ENCODE data around the gene CD34. TPM values are rescaled to one million over a fixed set of nuclear protein-coding genes. Genes with fewer than 3 reads are reported as not detected.
"Not testable (repeated sequence)": the region's sequence is repeated elsewhere in the genome, so short reads cannot be mapped to it uniquely, and the experiment has no call there.

Gene CD34, protein sequence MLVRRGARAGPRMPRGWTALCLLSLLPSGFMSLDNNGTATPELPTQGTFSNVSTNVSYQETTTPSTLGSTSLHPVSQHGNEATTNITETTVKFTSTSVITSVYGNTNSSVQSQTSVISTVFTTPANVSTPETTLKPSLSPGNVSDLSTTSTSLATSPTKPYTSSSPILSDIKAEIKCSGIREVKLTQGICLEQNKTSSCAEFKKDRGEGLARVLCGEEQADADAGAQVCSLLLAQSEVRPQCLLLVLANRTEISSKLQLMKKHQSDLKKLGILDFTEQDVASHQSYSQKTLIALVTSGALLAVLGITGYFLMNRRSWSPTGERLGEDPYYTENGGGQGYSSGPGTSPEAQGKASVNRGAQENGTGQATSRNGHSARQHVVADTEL
- not detected for total RNA-seq

DNA sequence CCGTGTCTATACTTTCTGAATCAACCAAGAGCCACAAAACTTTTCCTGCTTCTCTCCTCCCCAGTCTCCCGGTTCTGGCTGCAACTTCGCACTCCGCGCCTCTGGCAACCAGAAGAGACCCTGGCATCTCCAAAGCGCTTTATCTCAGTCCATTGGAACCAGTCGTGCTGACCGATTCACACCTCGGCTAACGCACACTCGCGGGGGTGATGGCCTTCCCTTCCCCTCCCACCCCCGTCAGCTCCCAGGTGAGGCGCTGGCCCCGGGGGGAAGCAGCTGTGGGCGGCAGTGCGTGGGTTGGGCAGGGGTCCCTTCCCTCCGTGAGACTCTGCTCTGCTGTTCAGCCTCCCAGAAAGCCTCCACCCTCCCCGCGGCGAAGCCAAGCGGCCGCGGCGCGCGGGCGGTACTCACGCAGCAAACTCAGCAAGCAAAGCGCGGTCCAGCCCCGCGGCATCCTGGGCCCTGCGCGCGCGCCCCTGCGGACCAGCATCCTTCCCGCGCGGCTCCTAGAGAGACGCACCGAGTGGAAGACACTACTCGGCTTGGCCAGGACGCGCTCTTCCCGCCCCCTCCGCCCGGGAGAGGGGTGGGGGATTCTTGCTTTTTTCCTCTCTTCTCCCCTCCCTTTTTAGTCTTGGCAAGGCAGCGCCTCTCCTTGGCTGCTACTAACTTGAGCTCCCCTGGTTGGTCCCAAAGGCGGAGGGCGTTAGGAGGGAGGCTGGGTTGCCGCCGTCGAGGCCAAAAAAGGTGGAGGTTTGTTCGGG is at the start of gene CD34:
TSS of gene CD34 (minus strand) at position 535 of the 764 bp plus-strand sequence. CDS start at position 490, 45 bp downstream.
- DNase-seq = no peak

DNA sequence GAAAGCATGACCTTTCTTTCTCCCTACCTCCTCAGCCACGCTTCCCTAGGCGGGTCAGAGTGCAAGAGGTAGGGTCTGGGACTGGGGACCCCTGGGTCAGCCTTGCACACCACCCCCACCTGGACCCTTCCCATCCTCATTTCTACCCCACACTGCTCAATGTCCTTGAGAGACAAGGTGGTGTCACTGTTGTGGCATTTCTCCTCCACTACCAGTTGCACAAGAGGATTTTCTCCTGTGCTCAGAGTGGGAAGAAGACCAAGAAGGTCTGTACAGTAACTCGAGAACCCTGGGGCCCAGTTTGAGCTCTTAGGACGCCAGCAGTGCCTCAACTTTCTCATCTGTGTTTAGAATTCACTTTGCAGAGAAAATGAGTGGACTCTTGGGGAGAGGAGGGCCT is 49.4 kb upstream of the CD34 start:
- DNase-seq = no peak

DNA sequence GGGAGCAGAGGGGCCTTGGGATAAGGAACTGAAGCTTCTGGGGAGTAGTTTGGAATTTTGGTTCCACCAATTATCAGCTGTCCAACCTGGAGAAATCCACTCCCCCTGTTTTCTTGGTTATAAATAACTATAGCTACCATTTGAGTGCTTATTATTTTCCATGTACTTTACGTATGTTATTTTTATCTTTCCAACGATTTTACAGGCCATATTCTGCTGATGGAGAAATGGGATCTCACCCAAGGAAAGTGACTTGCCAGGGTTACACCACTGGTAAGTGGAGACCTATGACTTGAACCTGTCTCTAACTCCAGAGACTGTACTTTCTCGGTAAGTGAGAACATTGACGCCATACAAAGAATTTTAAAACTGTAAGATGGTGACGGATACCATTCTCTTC is 49.0 kb upstream of the CD34 start:
- DNase-seq = no peak

DNA sequence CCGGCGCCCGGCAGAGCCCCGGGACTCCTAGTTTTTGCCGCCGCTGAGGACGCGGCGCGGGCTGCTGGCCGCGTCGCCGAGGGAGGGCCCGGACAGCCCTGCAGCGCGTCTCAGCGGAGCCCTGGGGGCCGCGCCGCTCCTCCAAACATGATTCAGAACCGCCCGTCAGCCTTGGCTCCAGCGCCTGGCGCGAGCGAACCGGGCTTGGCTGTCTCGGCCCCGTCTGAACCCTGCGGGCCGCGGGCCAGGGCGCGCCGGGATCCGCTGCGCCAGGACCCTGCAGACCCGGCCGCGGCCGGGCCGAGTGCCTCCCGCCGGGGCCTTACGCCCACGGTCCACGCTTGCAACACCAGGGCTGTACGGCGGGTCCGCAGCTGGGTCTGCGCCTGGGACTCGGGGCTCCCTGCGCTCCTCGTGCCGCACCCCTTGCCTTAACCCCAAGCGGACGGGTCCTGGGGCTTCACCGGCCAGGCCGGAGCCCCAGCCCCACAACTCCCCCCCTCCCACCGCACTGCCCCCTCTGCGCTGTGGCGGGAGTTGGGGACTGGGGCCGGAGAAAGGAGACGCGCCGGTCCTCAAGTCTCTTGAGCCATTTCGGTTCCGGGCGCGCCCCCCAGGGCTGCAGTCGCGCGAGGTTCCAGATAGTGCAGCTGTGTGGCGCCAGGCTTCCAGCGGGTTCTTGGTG is 48.4 kb upstream of the CD34 start:
- no peak for DNase-seq

DNA sequence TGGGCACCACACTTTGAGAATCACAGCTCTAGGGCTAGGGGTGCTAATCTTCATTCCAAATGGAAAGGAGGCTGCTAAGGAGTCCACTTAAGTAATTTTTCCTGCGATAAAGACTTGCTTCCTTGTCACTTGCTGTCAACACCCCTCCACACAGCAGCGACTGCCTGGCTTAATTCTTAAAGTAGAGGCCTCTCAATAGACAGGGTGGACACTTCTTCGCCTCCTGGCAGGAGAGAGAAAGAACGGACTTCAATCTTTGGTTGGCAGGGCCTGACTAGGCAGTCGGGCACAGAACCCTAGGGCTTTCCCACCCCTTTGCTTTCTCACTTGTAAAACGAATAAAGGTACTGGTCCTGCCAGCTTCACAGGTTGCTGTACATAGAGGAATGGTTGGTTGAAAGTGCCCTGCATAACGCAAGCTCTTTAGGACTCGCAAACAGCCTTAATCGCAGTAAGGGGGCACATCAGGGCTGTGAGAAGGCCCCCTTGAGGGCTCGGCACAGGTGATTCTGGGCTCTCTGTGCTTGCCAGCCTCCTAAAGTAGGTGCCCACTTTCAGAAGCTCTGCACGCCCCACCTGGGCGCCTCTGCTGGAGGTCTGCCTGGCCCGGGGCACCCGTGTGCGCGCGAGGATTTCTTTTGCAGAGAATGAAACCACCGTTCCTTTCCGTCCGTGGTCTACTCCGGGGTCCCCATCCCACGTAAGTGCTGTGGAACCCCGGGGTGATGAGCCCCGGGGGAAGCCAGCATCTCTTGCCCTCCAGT is 47.6 kb upstream of the CD34 start:
- no peak for DNase-seq

DNA sequence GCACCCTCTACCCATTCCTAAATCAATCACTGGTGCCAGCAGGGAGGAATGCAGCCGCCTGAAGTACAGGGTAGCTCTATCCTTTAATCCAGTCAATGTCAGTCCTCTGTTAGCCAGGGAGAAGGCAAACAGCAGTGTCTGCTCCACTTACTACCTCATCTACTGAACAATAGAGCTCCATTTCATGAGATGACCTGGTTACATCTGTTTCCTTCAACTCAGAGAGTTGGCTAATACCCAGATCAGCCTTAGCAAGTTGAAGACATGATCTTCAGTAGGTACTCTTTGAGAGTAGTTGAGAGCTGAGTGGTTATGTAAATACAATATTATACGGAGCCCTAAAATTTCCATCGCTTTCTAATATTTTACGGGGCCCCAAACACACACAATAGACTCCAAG is 46.1 kb upstream of the CD34 start:
- DNase-seq = no peak

DNA sequence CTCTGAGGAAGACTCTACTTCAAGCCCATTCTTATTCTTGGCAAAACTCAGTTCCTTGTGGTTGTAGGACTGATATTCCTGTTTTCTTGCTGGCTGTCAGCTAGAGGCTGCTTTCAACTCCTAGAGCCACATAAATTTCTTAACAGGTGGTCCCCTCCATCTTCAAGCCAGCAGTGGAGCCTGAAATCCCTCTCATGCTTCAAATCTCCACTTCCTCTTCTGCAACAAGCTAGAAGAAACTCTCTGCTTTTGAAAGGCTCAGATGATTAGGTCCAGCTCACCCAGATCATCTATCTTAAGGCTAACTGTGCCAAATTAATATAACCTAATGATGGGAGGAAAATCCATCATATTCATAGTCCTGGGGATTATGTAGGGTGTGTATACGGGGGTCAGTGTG is 43.2 kb upstream of the CD34 start:
- DNase-seq = no peak

DNA sequence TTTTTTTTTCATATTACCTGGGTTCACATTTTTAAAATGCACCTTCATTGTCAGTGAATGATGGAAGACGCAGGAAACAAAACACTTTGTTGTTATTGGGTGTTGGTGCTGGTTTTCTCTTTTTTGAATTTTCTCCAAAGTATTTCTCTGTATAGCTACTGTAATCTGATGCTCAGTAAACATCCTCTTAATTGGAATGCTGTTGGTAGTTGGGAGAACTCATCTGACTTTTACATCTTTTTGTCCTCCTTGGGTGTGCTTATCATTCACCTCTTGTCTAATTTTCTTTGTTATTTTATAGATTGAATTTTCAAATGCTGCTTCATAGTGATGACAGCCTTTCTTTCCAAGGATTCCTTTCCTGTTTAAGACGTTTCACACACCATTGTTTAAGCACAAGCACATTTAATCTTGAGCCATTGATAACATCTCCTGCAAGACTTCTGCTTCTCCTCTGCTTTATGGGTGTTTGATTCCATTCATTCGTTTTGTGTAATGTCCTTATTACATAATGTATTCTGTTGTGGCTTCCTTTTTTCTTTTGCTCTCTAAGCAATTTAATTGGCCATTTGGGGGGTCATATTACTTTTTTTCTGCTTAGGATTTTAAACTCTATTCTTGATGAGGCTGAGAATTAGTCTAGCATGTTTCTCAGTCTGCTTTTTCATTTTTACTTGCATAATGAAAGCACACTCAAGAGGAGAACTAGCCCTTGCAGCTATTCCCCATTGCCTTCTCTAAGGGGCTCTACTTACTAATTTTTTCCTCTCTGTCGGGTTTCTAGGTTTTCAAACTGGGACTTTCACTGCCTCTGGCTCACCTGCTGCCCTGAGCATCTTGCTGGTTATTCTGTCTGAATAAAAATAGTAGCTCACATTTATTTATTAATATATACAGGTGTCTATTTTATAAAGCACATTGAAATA is 42.0 kb upstream of the CD34 start:
- no peak for DNase-seq

DNA sequence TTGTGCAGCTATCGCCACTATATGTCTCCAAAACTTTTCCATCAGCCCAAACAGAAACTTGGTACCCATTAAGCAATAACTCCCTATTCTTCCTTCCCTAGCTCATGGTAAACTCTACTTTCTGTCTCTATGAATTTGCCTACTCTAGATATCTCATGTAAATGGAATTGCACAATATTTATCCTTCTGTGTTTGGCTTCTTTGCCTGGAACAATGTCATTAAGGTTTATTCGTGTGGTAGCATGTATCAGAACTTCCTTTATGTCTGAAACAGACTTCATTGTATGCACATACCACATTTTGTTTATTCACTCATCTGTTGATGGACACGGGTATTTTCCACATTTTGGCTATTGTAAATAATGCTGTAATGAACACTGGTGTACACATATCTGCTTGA is 40.7 kb upstream of the CD34 start:
- DNase-seq = no peak

DNA sequence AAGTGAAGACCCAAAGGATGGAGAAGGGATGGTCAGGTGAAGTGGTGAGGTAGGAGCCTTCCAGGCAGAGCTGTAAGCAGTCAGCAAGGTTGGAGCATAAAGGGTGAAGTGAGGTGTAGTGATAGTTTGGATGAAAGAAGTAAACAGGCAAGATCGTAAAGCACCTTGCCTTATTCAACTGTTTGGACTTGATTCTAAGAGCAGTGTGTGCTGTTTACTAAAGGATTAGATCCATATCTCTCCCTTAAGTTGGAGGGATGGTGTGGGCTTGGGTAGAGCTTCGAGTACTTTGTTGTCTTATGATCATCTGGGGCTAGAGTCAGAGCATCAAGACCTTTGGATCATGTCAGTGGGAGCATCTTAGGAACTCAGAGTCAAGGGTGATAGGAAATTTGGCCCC is 39.8 kb upstream of the CD34 start:
- no peak for DNase-seq

DNA sequence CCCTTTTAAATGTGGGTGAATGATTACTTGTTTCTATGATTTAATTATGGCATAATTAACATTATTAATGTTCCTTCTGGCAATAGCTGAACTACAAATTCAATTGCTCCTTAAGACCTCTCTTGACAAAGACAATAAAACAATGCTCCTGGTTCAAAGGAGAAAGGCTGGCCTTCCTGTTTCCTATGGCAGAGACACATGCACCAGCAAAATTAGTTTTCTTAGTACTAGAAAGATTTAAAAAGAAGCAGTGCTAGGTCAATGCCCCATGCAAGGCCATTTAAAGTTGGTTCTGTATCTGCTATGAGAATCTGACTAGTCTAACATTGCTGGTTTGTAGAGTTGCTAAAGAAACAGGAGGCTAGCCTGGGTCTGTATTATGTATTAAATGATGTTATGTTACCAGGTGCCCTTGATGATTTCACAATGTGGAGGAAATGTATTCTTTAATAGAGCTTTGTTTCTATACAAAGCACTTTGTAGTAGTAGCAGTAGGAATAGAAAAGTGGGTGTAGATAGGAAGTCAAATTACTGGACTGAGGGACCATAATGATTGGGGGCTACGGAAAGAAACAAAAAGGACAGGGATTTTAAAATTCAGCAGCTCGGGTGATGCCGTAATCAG is 38.8 kb upstream of the CD34 start:
- DNase-seq = no peak

DNA sequence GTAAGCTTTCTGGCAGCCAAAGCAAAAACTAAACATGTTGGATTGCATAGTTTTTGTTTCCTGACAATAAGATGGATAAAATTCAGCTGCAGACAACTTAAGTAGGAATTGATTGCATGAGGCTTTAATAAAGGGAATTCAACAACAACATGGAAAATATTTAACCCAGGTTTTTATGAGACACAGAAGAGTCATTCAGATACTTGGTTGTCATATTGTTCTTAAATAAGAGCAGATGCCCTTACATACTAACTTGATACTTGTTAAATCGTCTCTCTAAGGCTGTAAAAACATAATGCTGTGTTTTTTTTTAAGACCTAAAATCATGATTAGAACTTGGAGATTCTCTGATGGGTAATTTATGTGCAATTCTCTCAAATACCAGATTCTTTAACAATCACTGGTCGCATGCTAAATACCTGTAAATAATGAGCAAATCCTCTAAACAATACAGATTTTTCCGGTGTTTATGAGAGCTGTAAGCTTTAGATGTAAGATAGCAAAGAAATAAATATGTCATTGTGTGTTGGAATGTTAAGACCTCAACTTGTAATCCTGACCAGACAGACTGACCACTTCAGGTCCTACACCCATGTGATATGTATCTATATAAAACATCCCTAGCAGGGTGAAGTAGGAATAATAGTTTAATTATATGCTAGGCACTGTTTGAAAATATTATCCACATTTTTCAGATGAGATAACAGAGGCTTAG is 37.8 kb upstream of the CD34 start:
- DNase-seq = no peak

DNA sequence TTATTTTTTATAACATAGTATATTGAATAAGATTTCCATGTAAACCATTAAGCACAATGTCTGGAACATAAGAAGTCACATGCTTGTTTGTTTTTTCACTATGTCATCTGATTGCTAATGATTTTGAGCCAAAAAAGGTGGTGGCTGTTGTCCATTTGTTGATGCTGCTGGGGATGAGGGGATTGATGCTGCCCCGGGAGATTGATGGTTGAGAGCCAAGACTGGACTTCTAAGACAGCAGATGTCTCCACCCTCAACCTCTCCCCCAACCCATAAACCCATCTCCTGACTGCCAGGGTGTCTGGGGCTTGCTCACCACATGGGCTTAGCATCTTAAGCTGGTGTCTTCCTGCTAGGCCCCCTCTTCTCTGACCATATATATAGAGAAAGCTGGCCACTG is 35.8 kb upstream of the CD34 start:
- DNase-seq = no peak

DNA sequence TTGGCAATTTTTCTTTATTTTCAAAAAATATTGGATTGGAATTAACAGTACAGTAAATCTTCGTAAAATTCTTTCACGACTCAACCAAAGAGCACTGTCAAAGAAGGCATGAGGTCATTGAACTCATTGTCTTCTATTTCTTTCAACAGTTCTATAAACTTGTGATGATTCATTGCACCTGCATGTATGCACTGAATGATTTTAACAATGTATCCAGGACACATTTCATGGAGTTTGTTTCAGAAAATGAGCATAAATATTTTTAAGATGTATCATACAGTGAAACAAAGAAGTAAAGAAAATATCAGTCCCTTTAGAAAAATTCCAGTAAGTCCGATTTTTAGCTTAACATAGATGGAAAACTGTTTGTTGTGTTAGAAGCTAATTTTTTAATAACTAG is 33.6 kb upstream of the CD34 start:
- no peak for DNase-seq

DNA sequence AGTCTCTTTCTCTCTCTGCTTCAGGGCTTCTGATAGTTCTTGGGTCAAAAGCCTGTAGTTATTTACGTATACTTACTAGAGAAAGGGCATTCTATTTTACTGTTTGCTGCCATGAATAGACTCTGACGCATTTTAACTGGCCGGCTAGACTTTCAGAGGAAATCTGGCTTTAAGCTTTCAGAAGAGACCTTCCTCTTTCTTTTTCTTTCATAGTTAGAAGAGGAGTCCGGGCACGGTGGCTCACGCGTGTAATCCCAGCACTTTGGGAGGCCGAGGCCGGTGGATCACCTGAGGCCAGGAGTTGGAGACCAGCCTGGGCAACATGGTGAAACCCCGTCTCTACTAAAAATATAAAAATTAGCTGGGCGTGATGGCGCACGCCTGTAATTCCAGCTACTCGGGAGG is 31.4 kb upstream of the CD34 start:
- DNase-seq = not testable (repeated sequence)

DNA sequence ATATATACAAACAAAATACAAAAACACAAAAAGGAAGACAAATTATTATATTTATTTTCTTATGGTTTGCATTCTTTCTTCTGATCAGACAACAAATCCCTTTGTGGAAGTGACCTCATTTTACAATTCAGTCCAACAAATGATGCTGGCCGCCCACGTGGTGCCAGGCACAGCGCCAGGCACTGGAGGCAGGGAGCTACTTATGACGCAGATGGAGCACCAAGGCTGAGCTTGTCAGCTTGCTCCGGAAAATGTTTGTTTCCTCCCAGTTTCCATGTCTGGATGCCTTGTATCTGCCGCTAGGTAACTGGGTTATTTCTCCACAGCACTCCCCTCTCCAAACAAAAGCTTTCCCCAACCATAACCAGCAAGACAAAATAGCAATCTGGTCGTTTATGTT is 30.7 kb upstream of the CD34 start:
- DNase-seq = no peak

DNA sequence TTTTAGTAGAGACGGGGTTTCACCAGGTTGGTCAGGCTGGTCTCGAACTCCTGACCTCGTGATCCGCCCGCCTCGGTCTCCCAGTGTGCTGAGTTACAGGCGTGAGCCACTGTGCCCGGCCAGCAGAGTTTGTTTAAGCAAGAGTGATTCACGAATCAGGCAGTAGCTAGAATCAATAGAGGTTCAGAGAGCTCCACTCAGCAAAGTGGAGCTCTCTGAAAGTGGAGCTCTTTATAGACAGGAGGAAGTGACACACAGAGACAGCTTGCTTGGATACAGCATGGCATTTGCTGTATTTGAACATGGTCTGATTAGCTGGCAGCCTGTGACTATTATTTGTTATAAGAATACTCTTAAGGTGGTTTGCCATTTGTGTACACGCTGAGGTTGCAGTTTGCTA is 27.1 kb upstream of the CD34 start:
- no peak for DNase-seq

DNA sequence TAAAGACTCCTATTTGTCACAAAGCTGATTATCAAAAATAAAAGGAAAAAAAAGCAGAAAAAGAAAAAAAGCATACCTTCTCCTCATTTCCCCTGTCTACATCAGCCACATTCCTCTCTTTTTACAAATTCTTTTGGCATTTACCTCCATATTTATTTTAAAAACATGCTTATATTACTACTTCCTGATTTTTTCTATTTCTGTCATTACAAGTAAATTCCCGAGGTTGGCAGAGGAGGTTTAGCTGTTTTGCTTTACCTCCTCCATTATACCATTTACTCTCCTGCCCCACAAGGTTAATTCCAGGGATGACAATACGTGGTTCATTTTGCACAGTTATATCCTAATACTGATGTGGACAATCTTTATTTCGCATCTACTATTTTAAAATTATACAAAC is 26.3 kb upstream of the CD34 start:
- DNase-seq = no peak

DNA sequence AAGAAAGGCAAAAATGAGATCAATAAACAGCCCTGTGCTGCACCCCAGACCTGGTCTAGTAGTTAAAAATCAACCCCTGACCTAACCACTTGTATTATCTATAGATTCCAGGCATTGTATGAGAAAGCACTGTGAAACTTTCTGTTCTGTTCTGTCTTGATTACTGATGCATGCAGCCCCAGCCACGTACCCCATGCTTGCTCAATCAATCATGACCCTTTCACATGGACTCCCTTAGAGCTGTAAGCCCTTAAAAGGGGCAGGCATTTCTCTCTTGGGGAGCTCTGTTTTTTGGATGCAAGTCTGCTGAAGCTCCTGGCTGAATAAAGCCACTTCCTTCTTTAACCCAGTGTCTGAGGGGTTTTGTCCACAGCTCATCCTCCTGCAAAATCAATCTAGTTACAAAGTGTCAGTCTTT is 24.2 kb upstream of the CD34 start:
- DNase-seq = no peak

DNA sequence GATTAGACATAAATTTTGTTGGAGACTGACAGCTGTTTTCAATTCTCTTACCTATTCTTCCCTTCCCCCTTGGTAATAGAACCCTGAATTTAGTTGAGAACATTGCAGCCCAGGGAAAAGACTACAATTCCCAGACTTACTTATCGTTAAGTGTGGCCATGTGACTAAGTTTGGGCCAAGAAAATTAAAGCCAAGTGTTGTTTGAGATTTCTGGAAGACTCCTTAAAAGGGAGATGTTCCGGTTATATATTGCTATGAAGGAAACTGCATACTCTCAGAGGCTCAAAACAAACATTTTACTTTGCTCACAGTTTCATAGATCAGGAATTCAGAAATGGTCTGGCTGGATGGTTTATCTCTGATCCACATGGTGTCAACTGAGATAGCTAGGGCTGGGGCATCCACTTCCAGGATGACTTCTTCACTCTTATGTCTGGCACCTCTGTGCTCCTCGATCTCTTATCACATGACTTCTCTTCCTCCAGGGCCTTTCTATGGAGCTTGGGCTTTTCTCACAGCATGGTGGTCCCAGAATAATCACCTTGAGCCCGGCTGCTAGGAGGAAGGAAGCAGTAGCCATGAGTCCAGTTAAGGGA is 22.4 kb upstream of the CD34 start:
- DNase-seq = no peak

Measured in effector CD4-positive, alpha-beta T cell (primary cell).